GM21528 (cell line): Measurements from ENCODE around the gene GMCL2.

ENCODE experiments used
- ATAC-seq: cut with Tn5 transposase; IDR thresholded peaks from one replicate; pipeline ENCODE4 v1.9.1; 2021; ENCODE audit warnings: mild to moderate bottlenecking, moderate library complexity; ENCODE audit not compliant: unreplicated experiment, low FRiP score

Gene GMCL2

DNA sequence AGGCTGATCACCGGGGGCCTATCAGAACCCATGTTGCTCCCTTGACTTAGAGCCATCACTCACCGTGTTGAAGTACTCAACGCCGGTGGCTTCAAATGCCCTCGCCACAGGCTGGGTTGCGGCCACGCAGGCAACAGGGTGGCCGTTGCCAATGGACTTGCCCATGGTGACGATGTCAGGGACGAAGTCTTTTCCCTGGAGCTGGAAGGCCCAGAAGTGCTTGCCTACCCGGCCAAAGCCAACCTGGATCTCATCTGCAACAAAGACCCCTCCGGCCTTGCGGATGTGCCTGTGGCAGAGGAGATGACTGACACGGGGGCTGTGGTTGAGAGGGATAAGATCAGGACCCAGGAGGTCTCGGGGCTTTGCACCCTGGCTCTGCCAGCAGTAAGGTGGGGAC is 35.1 kb upstream of the GMCL2 start:
- no peak for ATAC-seq

DNA sequence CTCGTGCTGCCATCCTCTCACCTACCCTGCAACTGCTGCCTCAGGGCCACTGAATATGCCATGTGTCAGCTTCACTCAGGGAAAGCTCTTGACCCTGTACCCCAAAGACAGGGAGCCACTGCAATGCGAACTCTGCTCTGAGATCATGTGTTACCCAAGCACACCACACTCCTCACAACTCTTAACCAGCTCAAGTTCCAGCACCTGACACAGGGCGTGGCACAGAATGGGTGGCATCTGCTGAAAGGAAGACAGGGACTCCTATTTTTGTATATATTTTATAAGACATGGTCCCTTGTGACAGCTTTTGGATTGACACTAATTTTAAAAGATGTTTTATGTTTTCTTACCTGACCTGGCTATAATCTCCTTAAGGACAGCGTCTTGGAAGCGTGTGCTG is 34.7 kb upstream of the GMCL2 start:
- ATAC-seq: no peak

DNA sequence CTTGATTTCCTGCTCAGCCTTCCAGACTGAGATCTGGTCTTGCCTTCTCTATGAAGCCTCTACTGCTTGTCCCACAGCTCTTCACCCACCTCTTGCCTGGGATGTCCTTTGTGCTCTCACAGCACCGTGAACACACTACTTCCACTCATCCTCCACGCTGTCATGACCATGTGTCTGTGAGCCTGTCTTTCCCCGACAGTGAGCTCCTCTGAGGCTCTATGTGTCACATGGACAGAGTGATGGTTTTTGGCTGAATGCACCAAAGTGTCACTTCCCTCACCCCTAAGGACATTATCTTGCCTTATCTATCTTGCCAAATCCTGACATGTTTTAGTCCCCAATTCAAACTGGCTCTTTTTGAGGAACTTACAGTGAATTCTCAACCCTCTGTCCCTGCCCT is 34.1 kb upstream of the GMCL2 start:
- ATAC-seq: no peak

DNA sequence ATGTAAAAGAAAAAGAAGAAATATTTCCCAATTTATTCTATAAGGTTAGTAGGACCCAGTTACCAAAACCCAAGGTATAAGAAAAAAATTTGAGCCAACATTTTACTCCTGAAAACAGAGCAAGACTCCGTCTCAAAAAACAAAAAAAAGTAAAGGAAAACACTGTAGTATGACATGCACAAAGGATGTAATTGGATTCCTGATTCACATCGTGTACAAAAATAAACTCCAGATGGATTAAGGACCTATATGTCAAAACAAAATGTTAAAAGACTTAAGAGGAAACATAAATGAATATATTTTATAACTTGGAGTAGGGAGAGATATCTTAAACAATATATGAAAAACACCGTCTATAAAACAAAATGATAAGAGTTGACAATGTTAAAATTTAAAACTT is 31.7 kb upstream of the GMCL2 start:
- ATAC-seq: no peak

DNA sequence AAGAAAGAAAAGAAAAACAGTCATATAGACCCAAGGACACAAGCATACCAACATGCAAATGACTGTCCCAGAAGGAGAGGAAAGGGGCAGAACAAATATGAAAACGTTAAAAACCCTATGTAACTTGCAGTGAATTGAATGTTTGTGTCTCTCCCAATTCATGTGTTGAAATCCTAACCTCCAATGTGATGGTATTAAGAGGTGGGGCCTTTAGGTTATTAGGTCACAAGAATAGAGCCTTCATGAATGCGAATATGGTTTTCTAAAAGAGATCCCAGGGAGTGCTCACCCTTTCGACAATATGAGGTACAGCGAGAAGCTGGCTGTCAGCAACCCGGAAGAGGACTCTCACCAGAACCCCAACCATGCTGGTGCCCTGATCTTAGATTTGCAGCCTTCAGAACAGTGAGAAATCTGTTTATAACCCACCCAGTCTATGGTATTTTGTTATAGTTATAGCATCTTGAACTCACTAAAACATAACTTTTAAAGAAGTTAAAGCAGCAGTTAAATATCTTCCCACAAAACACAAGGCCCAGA is 31.1 kb upstream of the GMCL2 start:
- ATAC-seq: no peak

DNA sequence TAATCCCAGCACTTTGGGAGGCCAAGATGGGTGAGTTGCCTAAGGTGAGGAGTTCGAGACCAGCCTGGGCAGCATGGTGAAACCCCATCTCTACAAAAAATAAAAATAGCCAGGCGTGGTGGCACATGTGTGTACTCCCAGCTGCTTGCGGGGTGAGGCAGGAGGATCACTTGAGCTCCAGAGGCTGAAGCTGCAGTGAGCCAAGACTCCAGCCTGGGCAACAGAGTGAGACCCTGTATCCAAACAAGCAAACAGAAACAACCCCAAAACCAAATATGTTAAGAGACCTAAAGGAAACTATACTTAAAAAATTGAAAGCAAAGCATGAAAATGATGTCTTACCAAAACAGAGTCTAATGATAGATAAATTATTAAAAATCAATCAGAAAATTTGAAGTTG is 29.6 kb upstream of the GMCL2 start:
- ATAC-seq: no peak

DNA sequence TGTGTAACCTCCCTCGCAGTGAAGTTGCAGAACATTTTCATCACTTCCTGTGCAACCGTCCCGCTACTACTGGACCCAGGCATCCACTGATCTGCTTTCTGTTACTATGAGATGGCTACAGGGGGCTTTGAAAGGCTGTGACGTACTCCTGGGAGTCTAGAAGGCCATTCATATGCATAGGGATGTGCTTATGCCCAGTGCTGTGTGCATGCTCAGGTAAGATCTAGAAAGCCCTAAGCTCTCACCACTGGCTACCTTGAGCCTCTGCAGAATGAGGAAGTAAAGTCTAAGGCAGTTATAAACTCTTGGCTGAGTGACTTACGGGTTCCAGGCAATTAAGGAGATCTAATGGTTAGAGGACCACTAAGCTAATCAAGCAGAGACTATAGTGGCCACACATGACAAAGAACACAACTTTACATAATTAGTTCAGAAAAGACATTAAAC is 28.9 kb upstream of the GMCL2 start:
- no peak for ATAC-seq

DNA sequence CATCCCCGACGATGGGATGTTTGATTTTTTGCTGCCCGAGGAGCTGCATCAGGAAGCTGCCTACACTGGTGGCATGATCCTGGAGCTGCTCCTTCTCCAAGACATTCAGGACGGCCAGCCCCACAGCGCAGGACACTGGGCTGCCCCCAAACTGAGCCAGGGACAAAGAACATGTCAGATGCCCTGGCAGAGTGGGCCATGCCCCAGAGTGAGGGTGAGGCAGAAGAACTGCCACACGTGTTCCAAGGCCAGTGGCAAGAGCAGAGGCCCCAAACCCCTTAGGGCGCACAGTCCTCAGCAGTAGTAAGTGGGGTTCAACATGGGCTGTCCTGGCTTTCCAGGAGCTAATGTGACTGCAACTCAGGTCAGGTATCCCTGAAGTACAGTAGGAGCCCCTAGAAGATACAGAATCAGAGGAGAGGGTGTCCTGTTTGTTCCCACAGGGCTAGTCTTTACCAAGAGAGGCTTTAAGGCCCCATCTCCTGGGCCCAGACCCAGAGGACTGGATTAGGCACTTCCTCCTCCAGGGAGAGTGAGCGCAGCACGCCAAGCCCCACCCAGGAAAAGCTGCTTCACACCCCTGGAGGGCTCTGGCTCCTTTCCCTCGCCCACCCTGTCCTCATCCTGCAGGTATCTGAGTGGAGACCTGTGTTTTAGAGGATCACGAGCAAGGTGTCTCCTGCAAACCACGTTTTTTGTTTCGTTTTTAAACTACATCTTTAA is 28.3 kb upstream of the GMCL2 start:
- no peak for ATAC-seq

DNA sequence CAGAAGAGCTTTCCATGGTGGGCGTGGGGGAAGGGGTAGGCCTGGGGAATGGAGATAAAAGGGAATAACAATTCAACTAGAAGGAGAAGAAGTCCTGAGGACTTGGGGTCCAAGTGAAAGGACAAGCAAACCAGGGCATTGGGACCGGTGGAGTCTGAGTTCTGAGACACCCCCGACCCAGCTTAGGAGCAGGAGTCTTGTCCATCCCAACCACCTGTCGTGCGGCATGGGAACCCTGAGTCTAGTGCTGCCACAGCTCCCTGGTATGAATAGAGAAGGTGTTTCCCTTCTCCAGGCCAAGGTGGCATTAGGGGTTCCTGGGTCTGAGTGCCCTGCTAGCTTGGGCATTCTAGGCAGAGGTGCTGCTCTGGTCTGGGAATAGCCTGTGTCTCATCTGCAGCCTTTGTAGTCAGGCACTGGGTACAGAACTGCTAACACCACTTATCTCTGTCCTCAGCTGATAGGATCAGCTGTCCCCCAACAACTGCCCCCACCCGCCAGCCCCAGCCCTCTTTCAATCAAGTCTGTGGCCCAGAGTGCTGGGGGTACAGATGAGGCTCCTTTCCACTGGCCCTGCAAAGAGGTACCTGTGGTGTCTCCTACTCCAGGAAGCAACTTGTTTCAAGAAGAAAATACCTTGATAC is 27.1 kb upstream of the GMCL2 start:
- no peak for ATAC-seq

DNA sequence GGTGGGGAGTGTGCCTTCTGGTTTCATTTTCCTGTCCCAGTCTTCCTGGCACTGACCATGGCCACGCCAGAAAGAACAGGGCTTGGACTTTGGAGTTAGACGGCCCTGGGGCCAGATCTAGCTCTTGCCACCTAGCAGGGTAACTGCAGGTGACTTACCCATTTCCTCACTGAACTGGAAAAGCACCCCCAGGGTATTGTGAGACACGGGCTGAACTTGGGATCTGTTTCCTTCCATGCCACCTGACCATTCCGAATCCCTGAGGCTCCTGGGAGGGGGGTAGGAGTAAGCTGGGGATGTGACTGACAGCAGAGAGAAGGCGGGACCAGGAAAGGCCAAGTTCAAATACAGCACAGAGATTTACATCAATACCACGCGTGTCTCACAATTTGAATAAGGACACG is 26.6 kb upstream of the GMCL2 start:
- no peak for ATAC-seq

DNA sequence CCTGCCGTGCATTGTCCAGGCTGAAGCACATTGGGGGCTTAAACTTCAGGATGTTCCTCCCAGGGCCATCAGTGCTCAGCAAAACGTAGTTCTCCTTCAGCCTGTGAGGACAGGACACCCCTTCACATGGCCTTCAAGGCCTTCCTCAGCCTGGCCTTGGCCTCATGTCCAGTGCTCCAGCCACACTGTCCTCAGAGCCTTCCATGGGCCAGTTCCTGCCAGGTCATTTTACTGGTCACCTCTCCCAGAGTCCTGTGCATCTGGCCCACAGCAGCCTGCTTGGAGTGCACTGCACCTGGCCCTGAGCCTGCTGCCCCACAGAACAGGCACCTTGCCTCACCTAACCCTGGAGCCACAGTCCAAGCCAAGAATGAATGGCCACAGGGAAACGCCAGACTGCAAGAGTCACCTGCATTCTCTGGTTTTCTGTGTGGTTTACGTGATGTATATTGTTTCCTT is 25.9 kb upstream of the GMCL2 start:
- ATAC-seq: no peak

DNA sequence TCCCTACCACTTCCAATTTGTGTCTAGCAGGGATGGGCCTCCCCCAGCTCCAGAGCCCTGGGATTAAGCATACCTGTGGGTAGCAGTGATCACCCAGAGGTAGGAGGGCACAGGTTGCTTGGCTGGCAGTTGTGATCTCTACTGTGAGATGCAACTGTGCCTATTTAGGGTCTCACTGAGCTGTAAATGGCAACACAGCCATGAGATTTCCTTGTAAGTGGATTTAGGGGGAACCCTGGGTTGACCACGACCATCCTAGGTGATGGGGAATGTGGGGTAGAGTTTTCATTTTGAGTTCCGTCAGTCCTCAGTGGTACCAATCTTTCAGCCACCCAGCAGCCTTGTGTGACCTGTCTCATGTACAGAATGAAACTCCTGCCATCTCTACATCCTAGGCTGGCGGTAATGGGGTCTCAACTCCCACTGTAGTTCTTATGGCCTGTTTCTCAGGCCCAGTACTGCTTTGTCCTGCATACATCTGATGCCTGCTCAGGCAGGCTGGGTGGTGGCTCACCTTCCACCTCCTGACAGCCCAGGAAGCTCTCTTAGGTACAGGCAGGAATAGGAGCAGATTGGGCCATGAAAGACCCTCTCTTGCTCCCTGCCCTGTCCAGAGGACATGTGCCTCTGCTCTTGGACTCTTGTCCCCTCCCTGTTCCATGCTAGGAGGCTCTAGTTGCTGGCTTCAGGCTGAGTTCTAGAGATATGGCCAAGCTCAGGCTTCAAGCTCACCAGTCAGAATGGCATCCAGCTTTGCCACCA is 25.3 kb upstream of the GMCL2 start:
- no peak for ATAC-seq

DNA sequence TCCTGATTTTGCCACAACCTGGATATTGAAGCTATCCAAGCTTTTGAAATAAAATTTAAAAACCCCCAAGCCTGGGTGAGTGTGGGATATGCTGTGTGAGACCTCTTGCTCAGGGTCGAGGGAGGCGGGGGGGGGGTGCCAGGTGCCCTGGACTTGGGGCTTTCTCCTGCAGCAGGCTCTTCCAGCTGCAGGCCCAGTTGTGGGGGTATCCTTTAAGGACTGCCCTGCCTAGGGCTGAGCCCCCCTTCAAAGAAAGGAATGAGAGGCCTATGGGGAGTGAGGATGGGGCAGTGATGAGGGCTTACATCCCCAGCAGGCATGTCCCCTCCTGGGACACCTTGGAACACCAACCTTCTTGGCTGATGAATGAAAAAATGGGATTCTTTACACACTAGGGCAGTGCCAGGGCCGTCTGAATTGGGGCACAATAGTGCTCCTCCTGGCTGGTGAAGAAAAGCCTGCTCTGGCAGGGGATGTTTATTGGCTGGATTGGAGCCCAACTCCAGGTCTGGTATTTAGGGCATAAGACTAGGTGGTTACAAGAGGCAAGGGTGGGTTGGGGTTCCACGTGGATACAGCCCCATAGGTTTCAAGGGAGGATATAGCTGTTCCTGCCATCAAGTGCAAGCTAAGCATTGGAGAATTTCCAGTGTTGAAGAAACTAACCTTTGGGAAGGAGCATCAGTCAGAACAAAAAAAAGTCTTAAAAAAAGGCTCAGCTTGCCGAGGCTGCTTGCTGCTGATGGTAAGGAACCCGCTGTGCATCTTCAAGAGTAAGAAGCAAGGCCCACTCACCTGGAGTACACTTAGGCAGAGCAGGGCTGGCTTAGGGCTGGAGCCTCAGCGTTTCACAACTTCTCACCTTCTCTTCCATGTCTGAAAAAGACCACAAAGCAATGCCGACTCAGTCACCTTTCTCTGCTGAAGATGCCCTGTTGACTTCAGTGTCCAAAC is 24.2 kb upstream of the GMCL2 start:
- no peak for ATAC-seq

DNA sequence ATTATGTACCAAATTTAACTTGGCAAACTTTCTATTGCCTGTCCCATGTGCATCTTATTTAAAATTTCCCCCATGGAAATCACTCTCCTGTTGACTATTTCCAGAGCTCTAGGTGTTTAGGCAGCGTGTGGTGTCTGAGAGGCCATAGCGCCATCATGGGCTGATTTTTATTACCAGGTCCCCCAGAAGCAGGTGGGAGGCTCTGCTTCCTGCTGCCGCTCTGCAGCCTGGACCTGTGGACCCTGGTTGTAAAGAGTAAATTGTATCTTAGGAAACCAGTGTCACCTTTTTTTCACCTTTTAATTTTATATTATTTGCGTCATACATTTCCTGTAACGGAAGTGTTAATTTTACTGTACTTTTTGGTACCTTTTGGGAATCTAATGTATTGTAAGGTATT is 23.5 kb upstream of the GMCL2 start:
- ATAC-seq: no peak

DNA sequence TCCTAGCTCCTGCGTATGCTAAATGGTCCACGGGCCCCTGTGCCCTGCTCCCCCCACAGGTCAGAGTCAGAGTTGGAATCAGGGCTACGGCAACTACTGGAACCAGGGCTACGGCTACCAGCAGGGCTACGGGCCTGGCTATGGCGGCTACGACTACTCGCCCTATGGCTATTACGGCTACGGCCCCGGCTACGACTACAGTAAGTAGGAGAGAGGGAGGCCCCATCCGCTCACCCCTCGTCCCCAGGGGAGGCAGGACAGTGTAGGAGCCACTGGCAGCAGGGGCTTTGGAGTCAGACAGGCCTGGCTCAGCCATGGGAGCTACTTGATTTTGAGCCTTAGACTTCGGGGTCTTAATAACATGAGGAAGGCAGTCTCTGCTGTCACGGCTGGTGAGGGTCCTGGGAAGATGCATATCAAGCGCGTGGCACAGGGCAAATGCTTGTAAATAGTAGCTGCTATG is 22.9 kb upstream of the GMCL2 start:
- no peak for ATAC-seq

DNA sequence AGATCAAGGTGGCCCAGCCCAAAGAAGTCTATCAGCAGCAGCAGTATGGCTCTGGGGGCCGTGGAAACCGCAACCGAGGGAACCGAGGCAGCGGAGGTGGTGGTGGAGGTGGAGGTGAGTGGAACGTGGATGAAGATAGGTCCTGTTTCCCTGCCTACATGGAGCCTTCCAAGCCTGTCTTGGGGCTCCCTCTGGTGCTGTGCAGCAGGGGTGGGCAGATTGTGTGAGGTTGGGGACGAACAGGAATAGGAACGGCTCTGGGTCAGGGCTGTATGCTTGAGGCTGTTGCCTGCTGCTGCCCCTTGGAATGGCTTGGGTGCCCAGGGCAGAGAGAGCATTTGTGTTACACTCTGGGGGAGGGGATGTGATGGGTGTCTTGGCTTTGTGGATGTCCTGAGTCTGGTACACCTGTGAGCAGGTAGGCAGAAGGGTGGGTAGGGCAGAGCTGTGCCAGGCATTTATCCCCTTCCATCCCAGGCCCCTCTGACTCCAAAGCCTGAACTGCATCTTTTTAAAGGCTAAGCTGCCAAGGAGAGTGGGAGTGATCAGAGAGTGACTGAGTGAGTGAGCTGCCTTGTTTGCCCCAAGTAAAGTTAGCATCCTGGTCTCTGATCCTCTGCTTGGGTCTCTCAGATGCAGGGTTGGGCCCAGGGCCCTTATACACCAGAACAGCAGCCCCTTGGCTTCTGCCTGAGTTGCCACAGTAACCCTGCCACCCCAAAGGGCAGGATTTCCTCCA is 22.3 kb upstream of the GMCL2 start:
- ATAC-seq: no peak

DNA sequence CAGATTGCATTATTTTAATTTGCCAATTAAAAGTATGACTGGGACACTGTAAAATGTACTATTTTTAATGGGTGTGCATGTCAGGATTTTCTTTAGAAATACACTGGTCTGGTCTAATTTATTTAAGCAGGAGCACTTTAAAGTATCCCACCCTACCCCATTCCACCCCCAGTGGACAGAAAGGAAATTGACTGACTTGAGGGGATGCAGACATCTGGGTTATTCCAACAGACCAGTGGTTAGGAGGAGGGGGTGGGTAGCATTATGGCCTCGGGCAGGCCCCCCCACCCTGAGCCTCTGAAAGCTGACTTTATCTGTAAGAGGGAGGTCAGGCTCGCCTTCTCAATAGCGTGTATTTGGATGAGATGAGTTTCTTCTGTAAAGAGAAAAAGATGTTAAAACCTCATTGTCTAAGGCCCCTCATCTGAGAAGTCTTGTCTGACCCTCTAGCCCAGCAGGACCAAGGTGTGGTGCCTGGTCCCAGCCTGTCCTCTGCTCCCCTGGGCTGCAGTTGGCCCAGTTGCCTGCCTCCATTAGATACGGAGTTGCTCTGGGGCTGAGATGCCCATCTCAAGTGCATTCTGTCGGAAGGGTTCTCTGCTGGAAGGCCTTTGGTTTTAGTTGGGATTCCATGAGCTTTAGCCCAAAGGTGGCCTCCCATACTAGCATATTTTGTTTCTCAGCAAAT is 21.5 kb upstream of the GMCL2 start:
- ATAC-seq: no peak

DNA sequence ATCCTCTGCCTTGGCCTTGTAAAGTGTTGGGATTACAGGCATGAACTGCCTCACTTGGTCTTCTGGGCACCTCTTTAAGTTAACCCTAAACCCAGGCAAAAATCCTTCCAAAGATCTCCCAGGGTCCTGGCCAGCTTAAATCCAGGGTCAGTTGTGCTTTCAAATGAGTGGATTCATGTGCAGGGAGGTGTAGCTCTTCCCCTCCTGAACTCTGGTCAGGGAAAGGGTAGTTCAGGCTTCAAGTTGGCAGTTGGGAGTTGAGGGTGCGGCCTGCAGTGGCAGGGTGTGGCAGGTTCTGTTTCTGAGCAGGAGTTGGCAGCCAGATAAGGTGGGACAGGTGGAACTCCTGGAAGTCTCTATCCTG is 20.7 kb upstream of the GMCL2 start:
- no peak for ATAC-seq
